Embryonic facial prominence (tissue), 1 donor: ENCODE data around the gene ALDH1A3.

Source experiments
- DNase-seq: peaks from one replicate; pipeline ENCODE4 v3.0.0-alpha.2; 2016; ENCODE audit errors: extremely low spot score

ALDH1A3 gene

GRCh38 chr15:100859970-100860828 is 19.4 kb upstream of the ALDH1A3 start:
- DNase-seq = no peak

- DNase-seq = no peak
These were observed 18.7 kb upstream of the ALDH1A3 start for GRCh38 chr15:100860829-100861510.

GRCh38 chr15:100861511-100861991 is 18.1 kb upstream of the ALDH1A3 start:
- DNase-seq = no peak

GRCh38 chr15:100862162-100862561 is 17.5 kb upstream of the ALDH1A3 start:
- DNase-seq = no peak

- no peak for DNase-seq
These were observed 16.4 kb upstream of the ALDH1A3 start for GRCh38 chr15:100863075-100863795.

GRCh38 chr15:100863796-100864267 is 15.8 kb upstream of the ALDH1A3 start:
- DNase-seq = no peak

- DNase-seq = no peak
These were observed 13.0 kb upstream of the ALDH1A3 start for GRCh38 chr15:100866386-100867330.

- DNase-seq = no peak
These were observed 12.2 kb upstream of the ALDH1A3 start for GRCh38 chr15:100867433-100867832.

GRCh38 chr15:100869151-100869999 is 10.3 kb upstream of the ALDH1A3 start:
- no peak for DNase-seq

GRCh38 chr15:100873029-100873677 is 6.5 kb upstream of the ALDH1A3 start:
- peak; percentile 61 for DNase-seq

- DNase-seq = no peak
These were observed 4.1 kb upstream of the ALDH1A3 start for GRCh38 chr15:100875495-100875894.

GRCh38 chr15:100875976-100876375 is 3.7 kb upstream of the ALDH1A3 start:
- DNase-seq = no peak

- no peak for DNase-seq
These were observed 2.1 kb upstream of the ALDH1A3 start for GRCh38 chr15:100877551-100877950.

GRCh38 chr15:100878130-100878529 is 1.5 kb upstream of the ALDH1A3 start:
- DNase-seq = no peak

- no peak for DNase-seq
These were observed 983 bp upstream of the ALDH1A3 start for GRCh38 chr15:100878648-100879047.

GRCh38 chr15:100879061-100879463 is 569 bp upstream of the ALDH1A3 start:
- no peak for DNase-seq

GRCh38 chr15:100880139-100880896 is 687 bp downstream of the ALDH1A3 start:
- no peak for DNase-seq

GRCh38 chr15:100880897-100881242 is 1.2 kb downstream of the ALDH1A3 start:
- DNase-seq = no peak
